HG03439 (cell line): ENCODE data around the gene HYI.
"Not testable (repeated sequence)": the region's sequence is repeated elsewhere in the genome, so short reads cannot be mapped to it uniquely, and the experiment has no call there.

Experiments
- ATAC-seq: cut with Tn5 transposase; IDR thresholded peaks from one replicate; pipeline ENCODE4 v1.9.1; 2021; ENCODE audit warnings: mild to moderate bottlenecking, moderate library complexity; ENCODE audit not compliant: unreplicated experiment

The HYI gene

DNA sequence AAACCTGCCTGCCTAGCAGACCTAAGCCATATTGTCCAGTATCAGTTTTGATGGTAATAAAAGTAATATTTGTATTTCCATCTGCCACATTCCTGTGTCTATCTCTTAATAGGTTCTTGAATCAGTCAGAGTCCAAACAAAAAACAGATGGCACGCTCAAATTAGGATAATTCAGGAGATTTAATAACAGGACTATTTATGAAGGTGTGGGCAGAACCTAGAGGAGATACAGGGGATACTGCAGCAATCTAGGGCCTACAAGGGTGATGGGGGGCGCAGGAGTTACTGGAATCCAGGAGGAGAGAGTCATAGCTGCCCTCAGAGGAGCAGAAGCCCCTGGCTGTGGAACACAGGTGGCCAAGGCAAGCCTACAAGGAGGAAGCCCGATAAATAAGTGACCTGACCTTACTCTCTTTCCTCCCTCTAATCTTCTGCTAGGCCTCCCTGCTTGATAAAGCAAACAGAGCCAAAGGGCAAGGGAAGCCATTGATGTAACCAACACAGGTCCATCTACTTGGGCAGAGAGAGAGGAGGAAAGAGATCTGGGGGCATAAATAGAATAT, 11.9 kb upstream of the HYI start:
- no peak for ATAC-seq

DNA sequence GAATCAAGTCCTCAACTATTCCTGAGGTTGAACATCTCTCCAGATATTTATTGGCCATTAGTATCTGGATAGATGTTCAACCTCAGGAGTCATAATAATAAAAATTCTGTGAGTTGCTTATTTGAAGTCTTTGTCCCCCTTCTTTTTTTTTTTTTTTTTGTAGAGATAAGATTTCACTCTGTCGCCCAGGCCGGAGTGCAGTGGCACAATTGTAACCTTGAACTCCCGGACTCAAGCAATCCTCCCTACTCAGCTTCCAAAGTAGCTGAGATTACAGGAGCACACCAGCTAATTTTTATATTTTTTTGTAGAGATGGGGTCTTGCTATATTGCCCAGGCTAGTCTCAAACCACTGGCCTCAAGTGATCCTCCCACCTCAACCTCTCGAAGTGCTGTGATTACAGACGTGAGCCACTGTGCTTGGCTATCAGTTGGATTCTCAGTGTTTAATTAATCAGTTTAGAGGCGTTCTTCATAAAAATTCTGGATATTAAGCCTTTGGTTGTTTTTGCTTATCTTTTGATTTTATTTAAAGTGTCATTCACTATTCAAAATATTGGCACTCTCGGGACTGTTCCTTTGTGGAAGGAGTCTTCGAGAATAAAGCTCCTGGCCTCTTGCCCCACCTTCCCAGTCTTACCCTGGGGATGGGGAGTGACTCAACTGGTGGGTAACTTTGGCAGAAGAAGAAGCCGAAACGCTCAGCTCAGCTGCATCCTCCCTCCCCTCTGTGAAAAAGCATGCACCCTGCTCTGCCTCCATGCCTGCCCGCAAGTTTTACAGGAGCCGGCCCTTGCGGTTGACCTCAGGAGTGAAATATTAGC, 11.2 kb upstream of the HYI start:
- no peak for ATAC-seq

DNA sequence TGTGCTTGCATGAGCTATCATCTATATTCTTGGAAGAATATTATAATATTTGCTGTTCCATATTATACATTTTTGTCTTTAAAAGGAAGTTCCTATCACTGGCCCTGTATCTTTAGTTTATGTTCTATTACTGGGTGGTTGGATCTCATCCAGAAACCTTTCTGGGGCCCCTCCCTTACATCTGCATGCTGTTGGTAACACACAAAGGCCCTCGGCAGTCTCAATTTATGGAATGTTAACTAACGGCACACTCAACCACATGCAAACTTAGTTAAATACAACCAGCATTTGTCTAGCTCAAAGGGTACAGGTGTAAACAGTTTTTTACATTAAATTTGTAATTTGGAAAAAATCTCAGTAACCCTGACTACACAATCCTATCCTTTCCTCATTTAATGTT, 9.7 kb upstream of the HYI start:
- no peak for ATAC-seq

DNA sequence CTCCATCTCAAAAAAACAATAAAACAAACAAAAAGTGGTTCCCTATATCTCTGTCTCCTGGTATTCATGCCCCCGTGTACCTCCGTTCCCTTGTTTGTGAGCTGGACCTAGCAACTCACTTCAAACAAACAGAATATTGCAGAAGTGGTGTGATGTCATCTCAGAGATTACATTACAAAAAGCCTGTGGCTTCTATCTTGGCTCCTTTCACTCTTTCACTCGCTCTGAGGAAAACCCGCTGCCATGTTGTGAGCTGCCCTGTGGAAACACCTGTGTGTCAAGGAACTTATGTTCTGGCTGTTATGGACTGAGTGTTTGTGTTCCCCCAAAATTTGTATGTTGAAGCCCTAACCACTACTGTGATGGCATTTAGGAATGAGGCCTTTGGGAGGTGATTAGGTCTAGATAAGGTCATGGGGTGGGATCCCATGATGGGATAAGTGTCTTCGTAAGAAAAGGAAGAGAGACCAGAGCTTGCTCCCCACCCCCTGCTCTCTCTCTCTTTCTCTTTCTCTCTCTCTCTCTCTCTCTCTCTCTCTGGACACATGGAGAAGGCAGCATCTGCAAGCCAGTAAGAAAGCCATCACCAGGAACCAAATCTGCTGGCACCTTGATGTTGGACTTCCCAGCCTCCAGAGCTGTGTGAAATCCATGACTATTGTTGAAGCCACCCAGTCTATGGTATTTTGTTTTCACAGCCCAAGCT, 7.4 kb upstream of the HYI start:
- no peak for ATAC-seq

DNA sequence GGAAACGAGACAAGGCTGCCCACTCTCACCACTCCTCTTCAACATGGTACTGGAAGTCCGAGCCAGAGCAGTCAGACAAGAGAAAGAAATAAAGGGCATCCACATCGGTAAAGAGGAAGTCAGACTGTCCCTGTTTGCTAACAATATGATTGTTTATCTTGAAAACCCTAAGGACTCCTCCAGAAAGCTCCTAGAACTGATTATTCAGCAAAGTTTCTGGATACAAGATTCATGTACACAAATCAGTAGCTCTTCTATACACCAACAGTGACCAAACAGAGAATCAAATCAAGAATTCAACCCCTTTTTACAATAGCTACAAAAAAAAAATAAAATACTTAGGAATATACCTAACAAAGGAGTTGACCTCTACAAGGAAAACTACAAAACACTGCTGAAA, 4.6 kb upstream of the HYI start:
- not testable (repeated sequence) for ATAC-seq

DNA sequence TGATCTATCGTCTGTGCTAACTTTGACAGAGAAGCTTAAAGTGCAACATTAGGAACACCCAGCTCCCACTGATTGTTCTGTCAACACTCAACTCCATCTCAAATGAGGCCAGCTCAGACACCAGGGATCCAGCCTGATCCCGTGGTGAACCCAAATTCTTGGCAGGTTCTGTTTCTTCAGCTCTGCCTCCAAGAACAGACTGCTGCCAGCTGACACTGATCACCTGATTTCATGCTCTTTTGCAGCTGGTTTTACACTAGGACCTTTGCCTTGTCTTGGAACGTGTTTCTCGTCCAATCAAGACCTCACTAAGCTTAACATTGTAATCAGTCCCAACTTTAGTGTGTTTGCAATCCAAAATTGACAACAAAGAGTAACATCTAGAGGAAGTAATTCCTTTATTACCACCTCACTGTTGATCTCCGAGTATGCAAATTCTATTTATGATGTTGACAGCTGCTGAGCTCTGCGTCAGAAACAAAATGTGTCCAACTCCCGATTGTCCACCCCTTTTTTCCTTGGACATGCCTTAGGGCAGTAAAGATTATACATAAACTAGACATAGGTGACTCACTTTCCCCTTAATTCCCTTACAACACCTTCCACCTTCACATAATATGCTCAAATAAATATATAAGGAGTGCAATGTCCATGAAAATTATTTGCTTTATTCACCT, 1.6 kb upstream of the HYI start:
- no peak for ATAC-seq

DNA sequence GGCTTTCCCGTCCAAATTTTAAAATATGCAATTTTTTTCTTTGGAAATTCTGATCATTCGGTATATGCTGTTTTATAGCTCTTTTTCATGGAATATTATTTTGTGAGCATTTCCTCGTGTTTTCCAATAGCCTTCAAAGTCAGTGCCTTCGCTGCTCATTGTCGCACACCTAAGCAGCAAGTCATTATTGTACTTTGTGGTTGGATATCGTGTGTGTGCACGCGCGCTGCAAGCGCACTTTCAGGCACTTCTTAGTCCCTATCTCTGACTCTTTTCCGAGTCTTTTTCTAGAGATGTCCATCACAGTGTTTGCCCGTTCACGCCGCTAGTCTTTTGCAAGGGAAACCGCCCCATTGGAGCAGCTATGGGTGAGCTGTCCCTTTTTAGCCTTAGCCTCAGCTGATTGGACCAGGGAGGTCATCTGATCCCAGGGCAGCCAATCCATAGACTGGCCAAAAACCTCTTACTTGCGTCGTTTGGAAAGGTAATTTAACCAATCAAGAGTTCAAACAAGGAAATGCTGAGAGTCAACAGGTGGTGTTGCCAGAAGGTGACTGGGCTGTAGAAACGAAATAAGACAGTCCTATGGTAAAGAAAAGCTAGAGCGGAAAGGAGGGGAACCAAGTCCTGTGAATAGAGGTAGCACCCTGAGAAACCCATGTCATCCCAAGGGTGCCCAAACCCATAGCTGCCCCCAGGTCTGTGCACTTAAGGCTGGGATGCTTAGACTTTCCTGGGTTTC, 710 bp upstream of the HYI start:
- ATAC-seq = no peak

DNA sequence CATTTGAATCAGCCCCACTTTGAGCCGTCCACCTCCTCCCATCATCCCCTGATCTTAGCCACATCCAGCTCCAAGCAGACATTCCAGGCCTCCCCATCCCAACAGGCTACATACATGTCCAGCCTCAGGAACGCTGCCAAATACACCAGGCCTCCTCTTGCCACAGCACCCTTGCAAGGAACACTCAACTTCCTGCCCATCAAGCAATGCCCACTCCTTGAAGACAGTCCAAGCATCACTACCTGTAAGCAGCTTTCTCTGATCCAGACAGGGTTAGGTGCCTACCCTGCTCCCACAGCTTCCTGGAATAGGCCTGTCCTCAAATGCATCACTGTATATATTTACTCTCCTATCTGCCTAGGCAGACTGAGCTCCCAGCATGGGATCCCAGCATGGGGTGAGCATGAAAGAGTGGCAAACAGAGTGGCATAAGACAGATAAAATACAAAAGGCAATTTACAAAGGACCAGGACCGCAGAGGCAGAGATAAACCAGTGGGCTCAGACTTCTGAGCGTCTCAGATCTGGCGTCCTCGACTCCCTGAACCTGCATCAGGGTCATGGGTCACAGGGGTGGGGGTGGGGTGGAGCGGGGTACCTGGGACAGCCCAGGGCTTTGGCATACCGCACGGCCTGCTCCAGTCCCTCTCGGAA, 816 bp downstream of the HYI start:
- no peak for ATAC-seq

DNA sequence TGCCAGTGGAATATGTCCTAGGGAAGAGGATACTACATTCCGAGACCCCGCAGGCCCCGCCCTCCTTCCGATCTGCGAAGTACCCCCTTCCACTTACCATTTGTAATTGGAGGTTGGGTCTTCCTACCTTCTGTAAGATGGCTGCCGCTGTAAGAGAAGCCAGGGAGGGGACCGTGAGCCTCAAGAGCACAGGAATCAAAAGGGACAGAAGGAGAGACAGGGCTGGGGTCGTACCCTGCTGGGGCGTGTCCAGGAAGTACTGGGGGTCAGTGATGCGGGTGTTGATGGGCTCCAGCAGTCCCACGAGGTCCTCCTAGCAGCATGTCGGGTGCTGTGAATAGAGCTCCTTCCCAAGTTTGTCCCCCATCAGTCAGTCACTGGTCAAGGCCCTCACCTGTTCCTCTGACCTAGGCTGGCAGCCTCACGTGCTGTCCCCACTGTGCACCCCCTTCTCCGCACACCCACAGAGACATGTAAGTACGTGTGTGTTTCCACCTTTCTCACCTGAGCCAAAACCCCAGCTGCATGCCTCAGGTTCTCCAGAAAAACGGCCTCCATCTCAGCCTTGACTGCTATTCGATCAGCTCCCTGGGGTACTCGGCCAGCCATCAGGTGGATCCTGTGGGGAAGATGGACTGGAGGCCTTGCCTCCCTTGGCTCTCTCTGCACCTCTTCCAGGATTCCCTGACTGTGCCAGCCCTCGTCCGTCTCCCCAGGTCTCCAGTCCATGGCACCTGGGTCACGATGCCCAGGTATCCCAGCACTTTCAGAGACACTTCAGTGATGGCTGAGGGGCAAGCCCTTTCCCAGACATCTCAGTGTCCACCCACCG, 1.8 kb downstream of the HYI start:
- ATAC-seq = no peak

DNA sequence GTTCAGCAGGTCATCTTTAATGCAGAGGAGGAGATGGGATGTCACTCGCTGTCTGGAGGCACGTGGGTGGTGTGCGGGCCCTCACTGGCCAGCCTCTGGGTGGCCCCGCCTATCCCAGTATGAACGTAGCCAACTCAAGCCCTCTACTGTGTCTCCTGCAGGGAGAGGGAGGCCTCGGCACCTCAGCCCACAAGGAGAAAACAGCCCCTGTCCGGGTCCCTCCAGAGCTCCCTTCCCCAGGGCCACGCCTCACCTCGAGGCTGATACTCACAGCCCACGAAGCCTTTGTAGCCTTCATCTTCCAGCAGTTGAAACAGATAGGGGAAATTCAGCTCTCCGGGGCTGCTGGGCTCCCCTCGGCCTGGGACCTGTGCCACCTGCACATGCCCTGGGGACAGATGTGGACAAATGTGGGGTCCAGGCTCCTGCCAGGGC, 2.6 kb downstream of the HYI start:
- ATAC-seq = no peak

DNA sequence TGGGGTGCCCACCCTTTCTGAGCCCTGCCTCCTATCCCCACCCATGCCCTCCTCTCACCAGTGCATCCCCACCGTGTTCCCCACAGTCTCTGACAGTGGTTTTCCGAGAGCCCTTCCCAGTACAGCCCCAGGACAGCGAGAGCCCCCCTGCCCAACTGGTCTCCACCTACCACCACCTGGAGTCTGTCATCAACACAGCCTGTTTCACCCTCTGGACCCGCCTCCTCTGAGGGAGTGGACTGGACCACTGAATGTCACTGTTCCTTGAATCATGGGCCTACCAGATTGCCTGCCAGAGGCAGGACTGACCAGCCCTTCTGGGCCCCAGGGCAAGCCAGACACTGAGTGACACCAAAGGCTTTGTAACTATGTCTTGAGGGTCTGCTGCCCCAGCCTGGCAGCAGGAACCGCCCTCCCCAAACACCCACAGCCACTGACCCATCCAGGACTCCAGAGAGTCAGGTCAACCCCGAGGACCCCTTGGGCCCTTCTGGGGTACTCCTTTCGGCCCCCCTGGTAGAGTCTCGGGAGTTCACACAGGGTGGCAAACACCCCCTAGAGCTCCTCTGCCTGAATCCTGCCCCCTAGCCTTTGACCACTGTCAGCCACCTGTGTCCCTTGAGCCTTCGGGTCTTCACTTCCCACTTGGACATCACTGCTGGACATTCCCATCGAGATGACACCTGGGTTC, 3.3 kb downstream of the HYI start:
- ATAC-seq = no peak

DNA sequence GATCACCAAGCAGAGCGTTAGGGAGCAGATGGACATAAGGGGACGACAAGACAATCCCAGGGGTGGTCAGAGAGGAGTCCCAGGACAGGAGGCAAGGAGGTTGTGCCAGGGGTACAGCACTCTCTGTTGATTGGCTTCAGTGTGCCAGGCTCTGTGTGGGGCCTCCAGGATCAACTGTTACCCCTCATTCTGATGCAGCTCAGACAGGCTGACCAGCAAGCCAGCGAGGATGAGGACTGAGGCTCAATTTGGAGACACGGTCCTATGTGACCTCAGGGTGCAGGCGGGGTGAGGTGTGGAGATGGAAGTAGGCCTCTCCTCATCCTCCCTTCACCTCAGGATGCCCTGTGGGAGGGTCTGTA, 4.0 kb downstream of the HYI start:
- no peak for ATAC-seq

DNA sequence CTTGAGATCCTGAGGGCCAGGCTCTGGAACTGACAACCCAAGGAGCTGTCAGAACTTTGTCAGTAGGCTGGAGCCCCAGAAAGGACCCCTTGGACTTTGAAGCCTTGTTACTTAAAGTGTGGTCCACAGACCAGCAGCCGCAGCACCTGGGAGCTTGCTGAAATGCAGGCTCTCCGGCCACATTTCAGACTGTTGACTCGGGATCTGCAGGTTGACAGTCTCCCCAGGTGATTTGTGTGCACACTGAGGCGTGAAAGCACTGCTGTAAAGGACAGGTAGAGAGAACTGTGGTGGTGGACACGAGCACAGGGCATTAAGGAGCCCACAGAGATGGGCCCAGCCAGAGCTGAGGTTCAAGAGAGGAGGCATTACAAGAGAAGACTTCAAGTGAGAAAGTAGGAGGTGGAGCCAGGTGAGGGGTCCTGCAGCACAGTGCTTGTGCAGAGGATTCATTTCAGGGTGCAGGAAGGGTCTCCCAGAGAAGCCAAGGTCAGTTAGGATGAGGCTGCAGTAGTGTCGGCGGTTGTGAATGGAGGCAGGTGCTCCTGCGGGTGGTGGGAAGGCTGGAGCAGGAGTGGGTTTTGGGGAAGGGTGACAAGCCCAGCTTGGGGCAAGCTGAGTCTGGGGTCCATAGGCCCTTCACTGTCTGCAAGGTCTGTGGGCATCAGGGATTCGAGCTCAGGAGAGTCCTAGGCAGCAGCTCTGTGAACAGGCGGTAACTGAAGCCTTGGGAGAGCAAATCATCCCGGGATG, 4.6 kb downstream of the HYI start:
- no peak for ATAC-seq

DNA sequence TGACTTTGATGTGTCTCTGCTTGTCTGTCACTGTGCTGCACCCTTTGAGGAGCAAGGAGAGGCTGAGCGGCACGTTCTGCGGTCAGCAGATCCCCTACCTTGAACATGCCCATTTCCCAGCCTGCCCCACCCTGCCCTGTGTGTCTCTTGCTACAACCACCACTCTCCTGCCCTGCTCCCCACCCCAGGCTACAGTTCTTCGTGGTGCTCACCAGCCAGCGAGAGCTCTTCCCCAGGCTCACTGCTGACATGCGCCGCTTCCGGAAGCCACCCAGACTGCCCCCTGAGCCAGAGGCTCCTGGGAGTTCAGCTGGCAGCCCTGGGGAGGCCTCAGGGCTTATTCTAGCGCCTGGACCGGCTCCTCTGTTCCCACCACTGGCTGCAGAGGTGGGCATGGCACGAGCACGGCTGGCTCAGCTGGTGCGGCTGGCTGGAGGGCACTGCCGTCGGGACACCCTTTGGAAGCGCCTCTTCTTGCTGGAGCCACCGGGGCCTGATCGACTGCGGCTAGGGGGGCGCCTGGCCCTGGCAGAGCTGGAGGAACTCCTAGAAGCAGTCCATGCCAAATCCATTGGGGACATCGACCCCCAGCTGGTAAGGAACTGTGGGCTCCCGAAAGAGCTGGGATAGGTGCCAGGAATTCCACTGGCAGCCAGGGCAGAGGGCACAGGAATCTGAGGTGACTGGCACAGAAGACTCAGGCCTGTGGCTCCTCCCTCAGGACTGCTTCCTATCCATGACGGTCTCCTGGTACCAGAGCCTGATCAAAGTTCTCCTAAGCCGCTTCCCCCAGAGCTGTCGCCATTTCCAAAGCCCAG, 5.6 kb downstream of the HYI start:
- no peak for ATAC-seq

DNA sequence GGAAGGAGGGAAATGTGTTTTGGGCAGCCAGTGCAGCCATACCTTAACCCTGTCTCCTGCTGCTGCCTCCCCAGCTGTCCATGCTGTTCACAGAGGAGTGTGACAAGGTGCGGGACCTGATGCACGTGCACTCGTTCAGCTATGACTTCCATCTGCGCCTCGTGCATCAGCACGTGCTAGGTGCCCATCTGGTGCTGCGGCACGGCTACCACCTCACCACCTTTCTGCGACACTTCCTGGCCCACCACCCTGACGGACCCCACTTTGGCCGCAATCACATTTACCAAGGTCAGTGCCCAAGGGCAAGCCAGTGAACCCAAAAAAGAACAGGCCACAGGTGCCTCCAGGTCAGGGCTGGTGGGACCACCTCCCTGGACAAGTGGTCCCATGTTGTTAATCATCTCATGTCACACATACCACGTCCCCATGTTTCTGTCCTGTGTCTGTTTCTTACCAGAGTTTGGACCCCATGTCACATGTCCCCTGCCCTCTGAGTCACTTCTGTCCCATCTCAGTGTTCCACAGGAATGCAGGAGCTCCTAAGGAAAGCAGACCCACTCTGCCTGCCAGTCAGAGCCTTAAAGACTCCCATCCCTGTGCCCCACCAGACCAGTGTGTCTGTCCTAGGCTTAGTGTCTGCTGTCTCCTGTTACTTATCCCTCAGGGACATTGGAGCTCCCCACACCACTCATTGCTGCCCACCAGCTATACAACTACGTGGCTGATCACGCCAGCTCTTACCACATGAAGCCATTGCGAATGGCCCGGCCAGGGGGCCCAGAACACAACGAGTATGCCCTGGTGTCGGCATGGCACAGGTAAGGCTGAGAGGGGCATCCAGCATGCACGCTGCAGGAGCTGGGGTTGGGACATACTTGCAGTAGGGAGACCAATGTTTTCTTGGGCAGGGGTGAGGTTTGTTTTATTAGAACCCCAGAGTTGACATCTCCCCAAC, 6.6 kb downstream of the HYI start:
- no peak for ATAC-seq

DNA sequence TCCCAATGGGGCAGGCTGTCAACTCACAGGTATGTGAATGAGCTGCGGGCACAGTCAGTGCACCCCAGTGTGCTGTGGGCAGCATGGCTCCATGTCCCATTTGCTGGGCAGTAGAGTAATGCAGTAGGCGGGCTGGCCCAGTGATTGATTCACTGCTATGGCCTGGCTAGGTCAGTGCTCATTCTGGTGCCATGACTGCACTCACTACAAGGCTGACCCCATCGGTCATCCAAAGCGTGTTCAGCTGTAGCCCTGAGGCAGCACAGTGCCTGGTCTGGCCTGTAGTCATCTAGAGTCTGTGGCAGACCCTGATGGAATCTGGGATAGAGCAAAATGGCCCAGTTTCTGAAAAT, 7.4 kb downstream of the HYI start:
- ATAC-seq = no peak
